HG02981 (cell line): ENCODE results near the gene THY1.
"Not testable (repeated sequence)": the region's sequence is repeated elsewhere in the genome, so short reads cannot be mapped to it uniquely, and the experiment has no call there.

Experiments used
- ATAC-seq: cut with Tn5 transposase; IDR thresholded peaks from one replicate; pipeline ENCODE4 v1.9.1; 2021; ENCODE audit warnings: mild to moderate bottlenecking, moderate library complexity; ENCODE audit not compliant: unreplicated experiment

Gene THY1

GRCh38 chr11:119388103-119388502 lies 34.9 kb downstream of the THY1 start:
- ATAC-seq: no peak

- ATAC-seq: no peak
Observed at GRCh38 chr11:119384332-119384731, 38.6 kb downstream of the THY1 start.

- not testable (repeated sequence) for ATAC-seq
Observed at GRCh38 chr11:119382513-119382912, 40.5 kb downstream of the THY1 start.

- ATAC-seq: no peak
Observed at GRCh38 chr11:119382101-119382500, 40.9 kb downstream of the THY1 start.

- ATAC-seq: peak; percentile 100
Observed at GRCh38 chr11:119381181-119381988, 41.6 kb downstream of the THY1 start, which contains the start of gene USP2. Gene USP2 (minus strand): TSS chr11:119381690. CDS start chr11:119373480, 8,210 bp downstream.

- ATAC-seq: no peak
Observed at GRCh38 chr11:119380827-119381180, 42.2 kb downstream of the THY1 start.

GRCh38 chr11:119380160-119380826 lies 42.7 kb downstream of the THY1 start:
- ATAC-seq: no peak

GRCh38 chr11:119378851-119379465 lies 44.0 kb downstream of the THY1 start:
- ATAC-seq: no peak

- ATAC-seq: no peak
Observed at GRCh38 chr11:119377961-119378667, 44.9 kb downstream of the THY1 start.

GRCh38 chr11:119377112-119377901 lies 45.7 kb downstream of the THY1 start:
- no peak for ATAC-seq

GRCh38 chr11:119376197-119376847 lies 46.6 kb downstream of the THY1 start:
- ATAC-seq: no peak

GRCh38 chr11:119375337-119376196 lies 47.4 kb downstream of the THY1 start:
- no peak for ATAC-seq

GRCh38 chr11:119374632-119375336 lies 48.2 kb downstream of the THY1 start:
- no peak for ATAC-seq

- ATAC-seq: no peak
Observed at GRCh38 chr11:119373921-119374631, 48.9 kb downstream of the THY1 start.

GRCh38 chr11:119373059-119373920 lies 49.7 kb downstream of the THY1 start:
- no peak for ATAC-seq

GRCh38 chr11:119372260-119373058 lies 50.5 kb downstream of the THY1 start:
- no peak for ATAC-seq
